Vagina (tissue), 2 donors: Measurements from ENCODE around the gene NRXN3.

Experiments used
- CTCF ChIP-seq, 3 experiments: fragments of 450-650 bp in 2 of 3; fragments of 200-600 bp in 1 of 3; sonication (generic) in 1 of 3; IDR thresholded peaks; one replicate each; pipeline ENCODE4 v1.5.1; 2017 to 2019; ENCODE audit warnings: antibody characterized with exemption in 3 of 3, mild to moderate bottlenecking in 2 of 3, moderate library complexity in 2 of 3
- POLR2A ChIP-seq, 2 donors: fragments of 450-650 bp; IDR thresholded peaks; one replicate each; pipeline ENCODE4 v1.6.1; 2017; ENCODE audit warnings: antibody characterized with exemption in 2 of 2, mild to moderate bottlenecking in 2 of 2, moderate library complexity in 2 of 2
- POLR2AphosphoS5 ChIP-seq, 2 donors: sonication (generic); formaldehyde crosslinking; IDR thresholded peaks; one replicate each; pipeline ENCODE4 v1.9.0; 2017; ENCODE audit warnings: antibody characterized with exemption in 2 of 2, mild to moderate bottlenecking in 2 of 2, low read depth in 1 of 2; ENCODE audit not compliant: insufficient read depth in 1 of 2

- TF ChIP-seq POLR2A (IDR thresholded peaks at IDR 0.05), result no peak
- no peak for TF ChIP-seq CTCF (IDR thresholded peaks at IDR 0.05)
- TF ChIP-seq POLR2AphosphoS5 (IDR thresholded peaks at IDR 0.05; ENCODE audit: insufficient read depth in 1 of 2, low read depth in 1 of 2), result no peak
These were observed 1206.4 kb downstream of the NRXN3 start for GRCh38 chr14:79376557-79376956.
